DMS79 treated with DMSO at 0.1 percent for 48 hours (cell line): ENCODE results near the gene NUP43.
"Not testable (repeated sequence)": the region's sequence is repeated elsewhere in the genome, so short reads cannot be mapped to it uniquely, and the experiment has no call there.

Experiments
- DNase-seq: peaks from one replicate; lab custom pipeline; 2025; lab: John Stamatoyannopoulos, UW

The NUP43 gene

GRCh38 chr6:149749082-149749593, 2.8 kb upstream of the NUP43 start:
- DNase-seq: not testable (repeated sequence)

- not testable (repeated sequence) for DNase-seq
Measured at GRCh38 chr6:149745252-149745651, 1.1 kb downstream of the NUP43 start.

DNA sequence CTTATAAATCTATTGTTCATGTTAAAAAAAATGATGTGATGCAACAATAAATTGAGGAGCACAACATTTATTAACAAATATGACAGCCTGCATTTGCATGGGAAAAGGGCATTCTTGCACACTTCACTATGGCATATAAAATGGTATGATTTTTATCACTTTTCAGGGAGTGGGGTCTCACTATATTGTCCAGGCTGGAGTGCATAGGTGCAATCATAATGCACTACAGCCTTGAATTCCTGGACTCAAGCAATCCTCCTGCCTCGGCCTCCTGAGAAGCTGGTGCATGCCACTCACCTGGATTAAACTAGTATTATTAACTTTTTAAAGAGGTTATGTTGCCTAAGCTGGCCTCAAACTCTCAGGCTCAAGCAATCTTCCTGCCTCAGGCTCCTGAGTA, 11.4 kb downstream of the NUP43 start:
- no peak for DNase-seq

- DNase-seq: no peak
Measured at GRCh38 chr6:149733089-149733720, 13.1 kb downstream of the NUP43 start.

DNA sequence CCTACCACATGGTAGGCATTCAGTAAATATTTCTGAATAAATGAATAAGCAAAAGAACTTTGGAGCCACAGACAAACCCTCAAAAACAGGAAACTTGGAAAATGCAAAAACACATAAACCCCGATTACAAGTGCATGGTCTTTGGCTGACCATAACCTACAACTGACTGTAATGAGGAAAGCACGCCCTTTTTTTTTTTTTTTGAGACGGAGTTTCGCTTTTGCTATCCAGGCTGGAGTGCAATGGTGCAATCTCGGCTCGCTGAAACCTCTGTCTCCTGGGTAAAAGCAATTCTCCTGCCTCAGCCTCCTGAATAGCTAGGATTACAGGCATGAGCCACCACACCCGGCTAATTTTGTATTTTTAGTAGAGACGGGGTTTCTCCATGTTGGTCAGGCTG, 16.5 kb downstream of the NUP43 start:
- no peak for DNase-seq

- no peak for DNase-seq
Measured at GRCh38 chr6:149728499-149729234, 17.7 kb downstream of the NUP43 start.

- no peak for DNase-seq
Measured at GRCh38 chr6:149727793-149728498, 18.4 kb downstream of the NUP43 start.

- DNase-seq: no peak
Measured at GRCh38 chr6:149725785-149726184, 20.5 kb downstream of the NUP43 start.

DNA sequence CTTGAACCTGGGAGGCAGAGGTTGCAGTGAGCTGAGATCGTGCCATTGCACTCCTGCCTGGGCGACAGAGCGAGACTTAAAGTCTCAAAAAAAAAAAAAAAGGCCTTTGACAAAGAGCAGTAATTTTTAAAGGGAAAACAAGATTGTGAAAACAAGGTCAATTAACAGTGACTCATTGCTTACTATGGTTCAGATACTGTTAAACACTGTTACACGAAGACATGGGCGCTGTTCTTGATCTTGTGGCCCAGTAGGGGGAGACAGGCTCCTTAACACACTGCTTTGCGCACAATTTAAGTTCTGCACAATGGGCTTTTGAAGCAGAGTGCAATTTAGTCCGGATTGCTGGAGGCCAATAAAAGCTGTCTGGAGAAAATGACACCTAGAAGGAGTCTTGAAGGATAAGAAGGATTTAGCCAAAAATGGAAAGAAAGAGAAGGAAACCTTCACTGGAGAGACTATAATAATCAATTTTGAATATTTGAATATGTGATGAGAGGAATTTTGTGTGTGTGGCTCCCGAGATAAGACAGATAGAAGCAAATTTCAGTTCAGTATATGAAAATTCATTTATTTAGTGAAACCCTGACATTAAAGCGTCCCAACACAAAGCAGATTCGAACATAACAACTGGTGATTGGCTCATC, 22.4 kb downstream of the NUP43 start:
- DNase-seq: no peak

DNA sequence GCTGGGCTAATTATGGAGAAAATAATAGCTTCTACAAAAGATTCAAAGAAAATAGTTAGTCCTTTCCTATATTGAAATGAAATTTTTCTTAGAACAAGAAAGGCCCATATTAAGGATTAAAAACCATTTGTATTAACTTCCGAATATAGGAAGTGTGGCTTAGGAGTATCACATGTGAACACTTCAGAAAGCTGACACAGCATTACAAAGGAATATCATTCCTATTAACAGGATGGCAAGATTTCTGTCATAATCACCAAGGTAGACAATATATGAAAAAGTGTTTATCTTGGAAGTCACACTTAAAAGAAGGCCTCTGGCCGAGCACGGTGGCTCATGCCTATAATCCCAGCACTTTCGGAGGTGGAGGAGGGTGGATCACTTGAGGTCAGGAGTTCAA, 23.1 kb downstream of the NUP43 start:
- no peak for DNase-seq

DNA sequence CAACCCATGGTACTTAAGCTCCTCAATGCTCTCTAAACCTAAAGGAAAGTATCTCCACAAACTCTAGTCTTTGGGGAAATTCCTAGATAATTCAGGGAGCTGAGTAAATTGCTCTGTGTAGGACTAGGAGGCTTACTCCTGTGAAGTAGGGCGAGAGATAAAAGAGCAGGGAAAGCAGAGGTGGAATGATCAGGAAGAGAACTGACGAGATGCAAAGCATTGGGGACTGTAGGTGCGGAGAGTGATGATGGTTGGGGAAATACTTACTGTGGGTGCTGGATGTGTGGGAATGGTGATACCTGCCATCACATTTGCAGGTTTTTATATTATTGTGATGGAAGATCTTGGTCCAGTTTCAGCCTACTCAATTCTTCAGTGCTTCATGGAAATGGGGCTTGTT, 26.8 kb downstream of the NUP43 start:
- no peak for DNase-seq

- DNase-seq: peak; percentile 87
Measured at GRCh38 chr6:149717588-149718458, 28.5 kb downstream of the NUP43 start, which contains the start of gene LATS1. Gene LATS1, minus strand, starts transcription at chr6:149718101. Its CDS starts 15,975 bp downstream, at chr6:149702126.

GRCh38 chr6:149717255-149717587, 29.1 kb downstream of the NUP43 start:
- DNase-seq: peak; percentile 47

DNA sequence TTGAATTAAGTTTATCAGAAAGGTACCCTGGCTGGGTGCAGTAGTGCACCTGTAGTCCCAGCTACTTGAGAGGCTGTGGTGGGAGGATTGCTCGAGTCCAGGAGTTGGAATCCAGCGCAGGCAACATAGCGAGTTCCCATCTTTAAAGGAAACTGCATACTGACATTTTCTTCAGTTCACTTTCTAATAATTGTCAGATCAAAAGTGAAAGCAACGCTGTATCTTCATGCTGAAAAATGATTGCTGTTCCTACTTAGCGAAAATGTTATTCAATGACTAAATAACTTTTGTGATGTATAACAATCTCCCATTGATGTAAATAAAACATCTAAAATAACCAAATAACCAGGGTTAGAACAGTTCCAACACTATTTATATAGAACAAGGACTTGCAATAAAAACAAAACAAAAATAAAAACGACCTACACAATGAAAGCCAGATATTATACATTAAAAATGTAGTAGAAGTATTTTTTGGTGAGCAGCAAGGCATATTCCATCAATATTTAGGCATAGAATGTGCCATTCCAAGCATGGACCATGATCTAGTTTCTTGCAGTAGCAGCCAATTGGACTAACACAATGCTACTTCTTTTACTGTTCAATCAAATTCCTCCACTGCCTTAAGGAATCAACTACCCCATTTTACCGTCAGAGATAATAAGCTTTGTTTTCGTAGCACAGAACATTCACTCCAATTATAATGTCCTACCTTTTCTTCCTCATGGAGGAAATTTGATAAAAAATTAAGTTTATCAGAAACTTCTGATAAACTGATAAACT, 30.0 kb downstream of the NUP43 start:
- DNase-seq: no peak

DNA sequence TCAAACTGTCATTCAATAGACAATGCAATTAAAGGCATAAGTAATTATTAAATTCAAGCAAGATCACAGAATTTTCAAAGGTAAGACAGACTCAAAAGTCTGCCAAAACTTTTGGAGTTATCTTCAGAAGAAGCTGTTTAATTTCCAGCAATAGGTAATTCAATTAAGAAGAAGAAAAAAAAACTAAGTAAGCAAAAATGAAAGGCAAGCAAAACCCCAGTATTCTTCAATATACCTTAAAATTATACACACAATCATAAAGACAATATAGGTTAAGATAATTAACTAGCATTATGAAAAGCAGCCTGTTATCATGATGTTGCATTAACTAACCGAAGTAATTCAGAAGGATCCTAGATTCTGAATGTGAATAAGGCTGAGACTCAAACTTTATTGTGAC, 31.9 kb downstream of the NUP43 start:
- no peak for DNase-seq

- DNase-seq: no peak
Measured at GRCh38 chr6:149711711-149712110, 34.6 kb downstream of the NUP43 start.

GRCh38 chr6:149701714-149702113, 44.6 kb downstream of the NUP43 start:
- DNase-seq: no peak

GRCh38 chr6:149699150-149699549, 47.2 kb downstream of the NUP43 start:
- no peak for DNase-seq

DNA sequence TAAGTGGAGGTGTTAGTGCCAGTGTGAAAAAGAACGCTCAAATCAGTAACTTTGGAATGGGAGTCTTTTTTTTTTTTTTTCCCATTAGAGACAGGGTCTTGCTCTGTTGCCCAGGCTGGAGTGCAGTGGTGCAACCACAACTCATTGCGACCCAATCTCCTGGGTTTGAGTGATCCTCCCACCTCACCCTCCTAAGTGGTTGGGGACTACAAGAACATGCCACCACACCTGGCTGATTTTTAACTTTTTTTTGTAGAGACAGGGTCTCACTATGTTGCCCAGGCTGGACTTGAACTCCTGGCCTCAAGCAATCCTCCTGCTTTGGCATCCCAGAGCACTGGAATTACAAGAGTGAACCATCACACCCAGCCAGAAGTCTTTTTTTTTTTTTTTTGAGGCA, 48.2 kb downstream of the NUP43 start:
- DNase-seq: no peak

DNA sequence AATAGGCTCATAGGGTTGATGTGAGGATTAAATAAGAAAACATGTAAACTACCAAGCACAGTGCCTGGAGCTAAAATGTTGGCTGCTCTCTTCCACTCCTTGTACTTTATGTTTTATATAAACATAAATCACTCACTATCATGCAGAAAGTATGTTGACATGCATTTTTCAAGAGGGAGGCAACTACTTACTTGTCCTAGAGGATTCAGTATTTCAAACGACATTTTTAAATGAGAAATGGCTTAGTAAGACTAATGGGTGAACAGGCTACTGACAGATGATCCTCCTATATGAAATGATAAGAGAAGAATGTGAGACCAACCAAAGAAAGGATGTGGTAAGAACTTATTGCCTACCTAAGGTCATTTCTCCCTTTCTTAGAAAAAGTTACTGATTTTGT, 49.4 kb downstream of the NUP43 start:
- DNase-seq: no peak

- no peak for DNase-seq
Measured at GRCh38 chr6:149694921-149695320, 51.4 kb downstream of the NUP43 start.
